NOMO-1 (cell line): ENCODE results near the gene CR1.
A peak's percentile ranks its signal among the peaks of the same experiment; 100 is the strongest.
"Not testable (repeated sequence)": the region's sequence is repeated elsewhere in the genome, so short reads cannot be mapped to it uniquely, and the experiment has no call there.

Source experiments
- DNase-seq, 2 experiments: peaks; one replicate each; lab custom pipeline; 2025; ENCODE audit not compliant: unreplicated experiment in 2 of 2; lab: John Stamatoyannopoulos, UW

The CR1 gene

GRCh38 chr1:207669528-207670009 lies 173.6 kb downstream of the CR1 start:
- DNase-seq: no peak

DNA sequence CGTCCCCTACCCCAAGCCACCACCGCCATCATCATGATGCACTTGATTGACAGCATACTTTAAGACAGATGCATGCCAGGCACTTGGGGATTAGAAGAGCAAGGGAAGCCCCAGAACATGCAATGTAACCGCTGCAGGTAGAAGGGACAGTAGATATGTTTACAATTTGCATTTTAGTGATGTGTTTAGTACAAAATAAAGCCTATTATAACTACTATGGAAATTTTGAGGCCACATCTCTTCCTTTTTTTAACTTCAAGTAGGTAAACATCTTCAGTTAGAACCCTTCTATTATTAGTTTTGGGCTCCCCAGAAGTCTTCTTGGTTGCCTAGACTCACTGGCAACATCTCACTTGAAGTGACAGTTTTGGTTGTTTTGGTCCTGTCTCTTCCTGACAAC lies 174.2 kb downstream of the CR1 start:
- no peak for DNase-seq

GRCh38 chr1:207670997-207671396 lies 175.0 kb downstream of the CR1 start:
- DNase-seq: peak in 1 of 2 experiments; percentile 8

GRCh38 chr1:207672522-207673130 lies 176.7 kb downstream of the CR1 start:
- peak in 1 of 2 experiments; percentile 44 for DNase-seq

GRCh38 chr1:207673399-207673798 lies 177.4 kb downstream of the CR1 start:
- DNase-seq: no peak

- DNase-seq: no peak
Measured at GRCh38 chr1:207676153-207676552, 180.2 kb downstream of the CR1 start.

DNA sequence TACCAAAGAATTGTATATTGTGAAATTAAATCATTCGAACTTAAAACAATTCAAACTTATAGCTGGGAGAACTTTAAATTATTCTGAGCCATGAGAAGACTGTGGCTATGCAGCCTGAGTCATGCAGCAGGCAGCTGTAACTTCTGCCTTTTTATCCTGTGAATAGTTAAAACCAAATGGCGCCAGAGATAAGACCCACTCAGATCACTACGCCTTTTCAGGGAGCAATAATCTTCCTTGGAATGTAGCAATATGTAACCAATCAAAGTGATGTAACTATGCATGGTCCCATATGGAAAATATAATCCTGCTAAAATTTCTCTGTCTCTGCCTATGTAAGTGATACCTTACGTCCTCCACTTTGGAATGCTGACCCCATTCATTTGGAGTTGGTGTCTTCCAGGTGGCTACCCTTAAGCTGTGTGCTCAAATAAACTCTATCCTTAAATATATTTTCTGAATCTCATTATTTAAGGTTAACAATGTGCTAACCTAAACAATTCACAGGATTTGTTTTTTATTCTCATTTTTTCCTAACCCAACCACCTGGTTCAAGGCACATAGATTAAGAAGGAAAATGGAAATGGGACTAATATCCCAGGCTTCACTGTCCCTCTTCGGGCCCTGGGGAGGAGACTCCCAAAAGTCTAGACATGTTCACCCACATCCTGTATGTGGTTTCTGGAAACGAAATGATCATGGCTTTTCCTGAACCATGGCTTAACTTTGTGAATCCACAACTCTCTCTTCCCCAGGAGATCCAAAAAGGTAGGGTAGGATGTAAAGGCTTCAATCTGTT lies 184.8 kb downstream of the CR1 start:
- not testable (repeated sequence) for DNase-seq

DNA sequence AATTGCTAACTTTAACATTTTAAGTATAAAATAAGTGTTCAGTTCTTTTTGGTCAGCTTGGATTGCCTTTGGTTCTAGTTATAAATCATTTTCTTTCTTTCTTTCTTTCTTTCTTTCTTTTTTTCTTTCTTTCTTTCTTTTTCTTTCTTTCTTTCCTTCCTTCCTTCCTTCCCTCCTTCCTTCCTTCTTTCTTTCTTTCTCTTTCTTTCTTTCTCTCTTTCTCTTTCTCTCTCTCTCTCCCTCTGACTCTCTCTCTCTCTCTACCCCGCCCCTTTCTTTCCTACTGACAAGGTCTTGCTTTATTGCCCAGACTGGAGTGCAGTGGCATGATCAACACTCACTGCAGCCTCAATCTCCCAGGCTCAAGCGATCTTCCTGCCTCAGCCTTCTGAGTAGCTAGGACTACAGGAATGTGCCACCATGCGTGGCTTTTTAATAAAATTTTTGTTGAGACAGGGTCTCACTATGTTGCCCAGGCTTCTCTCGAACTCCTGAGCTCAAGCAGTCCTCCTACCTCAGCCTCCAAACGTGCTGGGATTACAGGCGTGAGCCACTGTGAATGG lies 187.0 kb downstream of the CR1 start:
- not testable (repeated sequence) for DNase-seq

DNA sequence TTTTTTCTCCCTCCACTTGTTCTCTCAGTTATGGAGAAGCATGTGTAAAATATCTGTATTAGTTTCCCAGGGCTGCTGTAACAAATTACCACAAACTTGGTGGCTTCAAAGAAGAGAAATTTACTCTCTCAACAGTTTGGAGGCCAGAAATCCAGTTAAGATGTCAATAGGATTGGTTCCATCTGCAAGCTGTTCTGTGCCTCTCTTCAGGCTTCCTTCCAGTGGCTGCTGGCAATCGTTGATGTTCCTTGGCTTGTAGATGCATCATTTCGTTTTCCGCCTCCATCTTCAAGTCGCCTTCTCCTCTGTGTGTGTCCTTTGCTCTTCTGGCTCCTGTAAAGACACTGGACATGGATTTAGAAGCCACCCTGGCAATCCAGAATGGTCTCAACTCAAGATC lies 194.6 kb downstream of the CR1 start:
- not testable (repeated sequence) for DNase-seq

- DNase-seq: no peak
Measured at GRCh38 chr1:207691010-207691409, 195.1 kb downstream of the CR1 start.
